Astrocyte (in vitro differentiated cells and primary cell): ENCODE results near the gene CCDC15.

ENCODE experiments used
- CTCF ChIP-seq: IDR thresholded peaks from 2 replicates; pipeline ENCODE4 v1.5.1; 2011; ENCODE audit warnings: low read depth, mild to moderate bottlenecking, inconsistent platforms, low read length, moderate library complexity; ENCODE audit not compliant: insufficient read depth
- EZH2 ChIP-seq: IDR thresholded peaks from 2 replicates; pipeline ENCODE4 v1.6.1; 2012; ENCODE audit warnings: mild to moderate bottlenecking, low read length, inconsistent platforms; ENCODE audit not compliant: insufficient read depth

GRCh38 chr11:125081098-125081798, 127.2 kb downstream of the CCDC15 start:
- TF ChIP-seq CTCF: no peak
- no peak for TF ChIP-seq EZH2
